H1 (cell line): Measurements from ENCODE around the gene GYS2. TPM values are rescaled to one million over a fixed set of nuclear protein-coding genes. Genes with fewer than 3 reads are reported as not detected.

Experiments used
- CTCF ChIA-PET: fragments of 300-600 bp; sonication (Branson Sonifier 250); formaldehyde crosslinking; loops from one replicate; lab custom pipeline; 2021; ENCODE audit not compliant: partially characterized antibody; lab: Charles Lee
- POLR2A ChIA-PET: fragments of 300-600 bp; sonication (Branson Sonifier 250); formaldehyde crosslinking; loops from one replicate; lab custom pipeline; 2021; ENCODE audit warnings: inconsistent platforms; ENCODE audit not compliant: partially characterized antibody; lab: Charles Lee
- DNase-seq, 2 experiments: peaks; one replicate each; pipeline versions ENCODE4 v3.0.0 to v3.0.0-alpha.2; 2010 to 2022; ENCODE audit warnings: low spot score in 2 of 2, low read depth in 1 of 2, mixed read lengths in 1 of 2
- FAIRE-seq: peaks from 2 replicates; lab custom pipeline; 2011; peaks lifted over from hg19 to GRCh38; lab: Jason Lieb, UNC
- H2AFZ ChIP-seq: 2 replicates; pipeline ENCODE4 v1.8.1; 2012; ENCODE audit warnings: low read length, inconsistent platforms
- H2AK5ac ChIP-seq: 2 replicates; pipeline ENCODE4 v1.6.1; 2013; ENCODE audit warnings: low read depth, low read length
- H2BK120ac ChIP-seq: replicated peaks from 2 replicates; pipeline ENCODE3; 2013; ENCODE audit warnings: low read depth, low read length, inconsistent platforms
- H2BK12ac ChIP-seq: 2 replicates; pipeline ENCODE4 v1.6.1; 2013; ENCODE audit warnings: low read depth, low read length
- H2BK15ac ChIP-seq: 2 replicates; pipeline ENCODE4 v1.6.1; 2013; ENCODE audit warnings: low read length
- H2BK20ac ChIP-seq: 2 replicates; pipeline ENCODE4 v1.6.1; 2013; ENCODE audit warnings: low read length
- H2BK5ac ChIP-seq: 2 replicates; pipeline ENCODE4 v1.6.1; 2013; ENCODE audit warnings: low read depth, low read length
- H3K14ac ChIP-seq: 2 replicates; pipeline ENCODE4 v1.6.1; 2013; ENCODE audit warnings: inconsistent platforms; ENCODE audit not compliant: insufficient read length
- H3K18ac ChIP-seq: 2 replicates; pipeline ENCODE4 v1.6.1; 2013; ENCODE audit warnings: low read length; ENCODE audit errors: extremely low read depth
- H3K23ac ChIP-seq: 2 replicates; pipeline ENCODE4 v1.6.1; 2013; ENCODE audit warnings: inconsistent platforms; ENCODE audit not compliant: insufficient read length
- H3K23me2 ChIP-seq: 2 replicates; pipeline ENCODE4 v1.6.1; 2013; ENCODE audit warnings: low read depth, low read length
- H3K27ac ChIP-seq: 2 replicates; pipeline ENCODE4 v1.6.1; 2011; ENCODE audit warnings: low read depth, low read length, inconsistent platforms
- H3K27me3 ChIP-seq, 4 experiments: replicated peaks in 1 of 4; 1 replicate in 1 of 4; 2 replicates in 3 of 4; pipeline versions ENCODE4 v1.6.1 to v1.8.1; 2011 to 2013; ENCODE audit warnings: low read length in 3 of 4, mild to moderate bottlenecking in 3 of 4, inconsistent platforms in 2 of 4, mixed read lengths in 2 of 4, moderate library complexity in 1 of 4; ENCODE audit not compliant: control insufficient read depth in 3 of 4, insufficient read depth in 3 of 4; ENCODE audit errors: extremely low read depth in 1 of 4
- H3K36me3 ChIP-seq, 4 experiments: 2 replicates each; pipeline versions ENCODE4 v1.6.1 to v1.8.1; 2011 to 2013; ENCODE audit warnings: mild to moderate bottlenecking in 4 of 4, low read length in 3 of 4, moderate library complexity in 2 of 4, control low read depth in 1 of 4, inconsistent platforms in 1 of 4; ENCODE audit not compliant: insufficient read depth in 4 of 4, control insufficient read depth in 2 of 4
- H3K4ac ChIP-seq: replicated peaks from 2 replicates; pipeline ENCODE3; 2013; ENCODE audit warnings: low read length, low read depth, mixed read lengths, inconsistent platforms; ENCODE audit not compliant: insufficient read length
- H3K4me1 ChIP-seq, 4 experiments: replicated peaks in 1 of 4; 1 replicate in 1 of 4; 2 replicates in 3 of 4; pipeline versions ENCODE4 v1.6.1 to v1.8.1; 2011 to 2013; ENCODE audit warnings: low read length in 3 of 4, inconsistent platforms in 2 of 4, mixed read lengths in 1 of 4; ENCODE audit not compliant: insufficient read depth in 4 of 4, control insufficient read depth in 3 of 4
- H3K4me2 ChIP-seq, 2 experiments: 2 replicates each; pipeline versions ENCODE4 v1.6.1 to v1.8.1; 2011 to 2013; ENCODE audit warnings: low read depth in 2 of 2, low read length in 2 of 2, control low read depth in 1 of 2, inconsistent platforms in 1 of 2, mild to moderate bottlenecking in 1 of 2; ENCODE audit not compliant: insufficient read depth in 1 of 2
- H3K4me3 ChIP-seq, 4 experiments: fragments of 200-600, 300-600 bp in 1 of 4; sonication (generic), shearing (Covaris generic), sonication (Bioruptor Twin) in 1 of 4; 2 replicates each; pipeline versions ENCODE4 v1.5.1 to v1.8.1; 2011 to 2016; ENCODE audit warnings: low read length in 4 of 4, low read depth in 3 of 4, control low read depth in 2 of 4, inconsistent platforms in 2 of 4, mild to moderate bottlenecking in 2 of 4, mixed read lengths in 1 of 4, moderate library complexity in 1 of 4; ENCODE audit not compliant: insufficient read depth in 2 of 4; ENCODE audit errors: extremely low read depth in 1 of 4
- H3K56ac ChIP-seq: replicated peaks from 2 replicates; pipeline ENCODE3; 2013; ENCODE audit warnings: low read depth, mild to moderate bottlenecking, mixed read lengths, low read length, inconsistent platforms; ENCODE audit not compliant: insufficient read length
- H3K79me1 ChIP-seq: 2 replicates; pipeline ENCODE4 v1.6.1; 2013; ENCODE audit warnings: low read depth, low read length, control low read depth
- H3K79me2 ChIP-seq, 2 experiments: 2 replicates each; pipeline versions ENCODE4 v1.6.1 to v1.8.1; 2012 to 2013; ENCODE audit warnings: low read length in 2 of 2, mild to moderate bottlenecking in 2 of 2, inconsistent platforms in 1 of 2; ENCODE audit not compliant: insufficient read depth in 2 of 2, control insufficient read depth in 1 of 2
- H3K9ac ChIP-seq, 4 experiments: replicated peaks in 1 of 4; 1 replicate in 1 of 4; 2 replicates in 3 of 4; pipeline versions ENCODE4 v1.6.1 to v1.8.1; 2011 to 2013; ENCODE audit warnings: low read depth in 3 of 4, low read length in 3 of 4, control low read depth in 2 of 4, mild to moderate bottlenecking in 2 of 4, moderate library complexity in 2 of 4, inconsistent platforms in 1 of 4; ENCODE audit errors: extremely low read depth in 1 of 4
- H3K9me3 ChIP-seq, 2 experiments: 2 replicates each; pipeline versions ENCODE4 v1.6.1 to v1.8.1; 2012 to 2013; ENCODE audit warnings: mild to moderate bottlenecking in 2 of 2, moderate library complexity in 2 of 2, control low read depth in 1 of 2, inconsistent platforms in 1 of 2, low read depth in 1 of 2, low read length in 1 of 2, mixed read lengths in 1 of 2; ENCODE audit not compliant: insufficient read depth in 2 of 2
- H4K20me1 ChIP-seq, 2 experiments: replicated peaks in 1 of 2; 2 replicates each; pipeline versions ENCODE3 to v1.8.1; 2011 to 2013; ENCODE audit warnings: inconsistent platforms in 2 of 2, low read length in 2 of 2, mild to moderate bottlenecking in 1 of 2; ENCODE audit not compliant: insufficient read depth in 2 of 2, control insufficient read depth in 1 of 2
- H4K5ac ChIP-seq: 2 replicates; pipeline ENCODE4 v1.6.1; 2013; ENCODE audit warnings: low read length, low read depth, mixed read lengths, inconsistent platforms; ENCODE audit not compliant: insufficient read length
- H4K8ac ChIP-seq: 2 replicates; pipeline ENCODE4 v1.8.0; 2013; ENCODE audit warnings: mild to moderate bottlenecking, moderate library complexity, low read length, inconsistent platforms; ENCODE audit not compliant: insufficient read depth; ENCODE audit errors: extremely low read depth
- H4K91ac ChIP-seq: replicated peaks from 2 replicates; pipeline ENCODE3; 2013; ENCODE audit warnings: low read length, mixed read lengths, inconsistent platforms; ENCODE audit not compliant: insufficient read length
- CBX5 ChIP-seq: fragments of 300-800, 300-1000 bp; sonication (generic); IDR thresholded peaks from 2 replicates; pipeline ENCODE4 v1.7.1; 2016; ENCODE audit warnings: antibody characterized with exemption, low read length, low read depth
- CBX8 ChIP-seq: fragments of 300-800, 300-1000 bp; sonication (generic); IDR thresholded peaks from 2 replicates; pipeline ENCODE4 v1.7.1; 2016; ENCODE audit warnings: low read depth, low read length, borderline replicate concordance
- CREB1 ChIP-seq: IDR thresholded peaks from 2 replicates; pipeline ENCODE4 v1.6.1; 2012; ENCODE audit warnings: inconsistent platforms
- JUN ChIP-seq: IDR thresholded peaks from 2 replicates; pipeline ENCODE4 v1.6.1; 2011; ENCODE audit warnings: low read depth, mild to moderate bottlenecking, improper control_type of control experiment, low read length
- KDM4A ChIP-seq: IDR thresholded peaks from one replicate; pipeline ENCODE4 v1.7.1; 2012; ENCODE audit warnings: low read depth, mild to moderate bottlenecking, moderate library complexity, low read length, inconsistent platforms; ENCODE audit not compliant: severe bottlenecking
- KDM5A ChIP-seq: fragments of 200-600 bp; IDR thresholded peaks from 2 replicates; pipeline ENCODE4 v1.7.1; 2012; ENCODE audit warnings: mild to moderate bottlenecking, low read length, inconsistent platforms, mixed read lengths
- MAFK ChIP-seq: IDR thresholded peaks from 2 replicates; pipeline ENCODE4 v1.6.1; 2012; ENCODE audit warnings: low read depth, mild to moderate bottlenecking, improper control_type of control experiment, low read length
- RNF2 ChIP-seq: fragments of 200-900, 300-1000 bp; sonication (generic); IDR thresholded peaks from 2 replicates; pipeline ENCODE4 v1.7.1; 2016; ENCODE audit warnings: borderline replicate concordance, low read depth, mild to moderate bottlenecking, antibody characterized with exemption, low read length; ENCODE audit not compliant: poor library complexity, severe bottlenecking; ENCODE audit errors: missing control alignments
- SIX5 ChIP-seq: IDR thresholded peaks from 2 replicates; pipeline ENCODE4 v1.6.1; 2011; ENCODE audit warnings: mild to moderate bottlenecking, low read depth, low read length
- SP1 ChIP-seq: IDR thresholded peaks from 2 replicates; pipeline ENCODE4 v1.6.1; 2011; ENCODE audit warnings: low read depth, low read length
- SP4 ChIP-seq: IDR thresholded peaks from 2 replicates; pipeline ENCODE4 v1.6.1; 2012; ENCODE audit warnings: low read length, inconsistent platforms
- SUZ12 ChIP-seq: fragments of 200-600 bp; sonication (generic); IDR thresholded peaks from 2 replicates; pipeline ENCODE4 v1.6.1; 2012; ENCODE audit warnings: mild to moderate bottlenecking, inconsistent platforms, low read length, moderate library complexity, mixed read lengths
- YY1 ChIP-seq: IDR thresholded peaks from 2 replicates; pipeline ENCODE4 v1.6.1; 2011; ENCODE audit warnings: low read depth, mild to moderate bottlenecking, low read length
- WGBS, 2 experiments: shearing (Covaris generic) in 1 of 2; methylation state at CpG; one replicate each; pipeline versions ENCODE4 v1.1.6 to v1.1.7; 2013 to 2015; ENCODE audit warnings: low lambda C conversion rate in 2 of 2, mixed read lengths in 2 of 2, inconsistent platforms in 1 of 2, low coverage in 1 of 2, missing lambda C conversion rate in 1 of 2; ENCODE audit not compliant: insufficient replicate concordance in 2 of 2, insufficient coverage in 1 of 2, insufficient read length in 1 of 2; ENCODE audit errors: extremely low coverage in 1 of 2, missing lambda C conversion rate in 1 of 2; 5-methylcytosine and 5-hydroxymethylcytosine counted together
- polyA plus RNA-seq, 7 experiments: library from polyadenylated mRNA; depleted of rRNA in 3 of 7; stranded (reverse) in 5 of 7; unstranded in 2 of 7; fragments of >200 nt in 5 of 7; fragments of 200-250 nt in 2 of 7; gene quantifications; 1 replicate in 5 of 7; 2 replicates in 1 of 7; 4 replicates in 1 of 7; pipeline versions ENCODE4 v1.2.1 to v1.2.3, GENCODE V29; 2011 to 2013; ENCODE audit warnings: missing spikeins in 2 of 7, mixed read lengths in 2 of 7
- total RNA-seq: library from RNA; stranded (reverse); fragmentation: NEBNext Ultra II Directional; extraction: Animal tissue kit (Norgen Biotek cat#: 25700); gene quantifications from 2 replicates; pipeline ENCODE4 v1.2.1, GENCODE V29; 2021
- TF ChIP-seq, protein P1 (sequence below): IDR thresholded peaks from 2 replicates; pipeline ENCODE4 v1.6.1; 2011; ENCODE audit warnings: low read depth, mild to moderate bottlenecking, low read length; ENCODE audit not compliant: insufficient read depth

GYS2 gene
- total and polyA plus RNA-seq, 2 of the 8 experiments (the other 6 are each of a cell fraction or from before 2014, with no cell fraction given) = not detected

DNA sequence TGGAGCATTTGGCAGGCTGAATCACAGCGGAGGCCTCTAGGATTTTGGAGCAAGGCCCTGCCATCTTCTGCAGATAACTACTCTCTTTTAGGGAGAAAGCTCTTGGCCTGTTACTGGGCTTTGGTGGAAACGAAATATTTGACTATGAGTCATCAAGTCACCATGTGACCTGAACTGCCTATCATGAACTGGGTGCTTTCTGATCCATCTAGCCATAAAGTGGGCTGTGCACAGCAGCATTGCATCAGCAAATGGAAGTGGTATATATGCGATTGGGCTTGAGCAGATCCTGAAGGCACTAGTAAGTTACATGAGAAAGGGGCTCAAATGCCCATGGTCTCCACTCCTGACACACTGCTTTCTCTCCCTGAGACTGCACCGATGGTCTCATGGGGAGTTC, 21.1 kb downstream of the GYS2 start:
- H3K23ac ChIP-seq = no peak overlapping the region
- H3K36me3 ChIP-seq = no peaks in the 10 kb centered on the region
- H2BK12ac ChIP-seq = no peak overlapping the region
- H2BK20ac ChIP-seq = no peak overlapping the region
- no peaks in the 10 kb centered on the region for H3K79me1 ChIP-seq
- H3K9ac ChIP-seq = no peak overlapping the region
- no peak overlapping the region for H4K91ac ChIP-seq
- H3K56ac ChIP-seq = no peak overlapping the region
- ChIA-PET POLR2A (no interaction called here), CTCF (interaction anchor here (0.7 kb wide), 1 partner anchor 9 kb away, joined by 3 read pairs; no protein-coding TSS in a partner anchor)
- no peak overlapping the region for H3K14ac ChIP-seq
- WGBS, 2 experiments = 90% methylated on average over 4 of the region's 4 CpGs; no CpG with 5 or more reads in 1 of the 2 experiments
- H3K4me3 ChIP-seq = no peak overlapping the region
- H3K18ac ChIP-seq = no peak overlapping the region
- no peak overlapping the region for H3K4me2 ChIP-seq
- H2AK5ac ChIP-seq = no peak overlapping the region
- H3K79me2 ChIP-seq = no peaks in the 10 kb centered on the region
- H2BK5ac ChIP-seq = no peak overlapping the region
- no peak overlapping the region for H2BK15ac ChIP-seq
- no peaks in the 10 kb centered on the region for H3K27me3 ChIP-seq
- no peaks in the 10 kb centered on the region for H3K23me2 ChIP-seq
- H3K4ac ChIP-seq = no peak overlapping the region
- no peak overlapping the region for H4K8ac ChIP-seq
- DNase-seq (no peak), FAIRE-seq (no peak)
- H3K4me1 ChIP-seq = no peaks in the 10 kb centered on the region
- no peak overlapping the region for H2BK120ac ChIP-seq
- no peak overlapping the region for H2AFZ ChIP-seq
- no peaks in the 10 kb centered on the region for H4K20me1 ChIP-seq
- H4K5ac ChIP-seq = no peak overlapping the region
- H3K27ac ChIP-seq = no peak overlapping the region
- H3K9me3 ChIP-seq = no peaks in the 10 kb centered on the region
- TF ChIP-seq MAFK (no peak), JUN (no peak), KDM5A (no peak), CBX8 (no peak), SUZ12 (no peak), RNF2 (no peak), SP1 (no peak), CREB1 (no peak), KDM4A (no peak), SP4 (no peak), CBX5 (no peak), YY1 (no peak), SIX5 (no peak)
- TF ChIP-seq, protein P1, sequence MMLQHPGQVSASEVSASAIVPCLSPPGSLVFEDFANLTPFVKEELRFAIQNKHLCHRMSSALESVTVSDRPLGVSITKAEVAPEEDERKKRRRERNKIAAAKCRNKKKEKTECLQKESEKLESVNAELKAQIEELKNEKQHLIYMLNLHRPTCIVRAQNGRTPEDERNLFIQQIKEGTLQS = no peak
